ENCODE measurements around the gene PRAMEF20.

GRCh38 chr1:13443335-13443979 is 33.2 kb downstream of the PRAMEF20 start:
- TF ChIP-seq CTCF (conservative IDR thresholded peaks at IDR 0.05; ENCODE audit: low read depth, low read length) (no peak), EZH2 (IDR thresholded peaks at IDR 0.05; ENCODE audit: low read length, unreplicated experiment) (no peak), EZH2phosphoT487 (IDR thresholded peaks at IDR 0.05; ENCODE audit: borderline replicate concordance, low read length) (no peak)

Data from PC-3 (cell line).